ENCODE measurements around the gene PSMG2.

DNA sequence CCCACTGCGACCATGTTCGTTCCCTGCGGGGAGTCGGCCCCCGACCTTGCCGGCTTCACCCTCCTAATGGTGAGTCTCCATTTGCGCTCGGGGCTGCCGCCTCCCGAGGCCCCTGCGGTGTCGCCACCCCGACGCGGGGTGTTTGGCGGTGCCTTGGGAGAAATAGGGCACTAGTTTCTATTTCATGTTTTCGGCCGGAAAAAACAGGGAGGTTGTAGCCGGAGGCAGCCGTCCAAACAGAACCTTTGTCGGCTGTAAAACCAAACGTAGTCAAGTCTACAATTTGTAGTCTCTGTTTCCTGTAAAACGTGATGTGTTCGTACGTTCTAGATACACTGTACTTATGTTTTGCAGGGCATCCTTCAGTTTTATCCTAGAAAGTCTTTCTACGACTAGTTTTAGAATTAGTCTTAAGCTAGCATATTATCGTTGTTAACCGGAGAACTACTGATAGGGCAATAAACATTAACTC is 290 bp downstream of the PSMG2 start:
- TF ChIP-seq EZH2 (IDR thresholded peaks at IDR 0.05; ENCODE audit: borderline replicate concordance, low read length), result no peak
- TF ChIP-seq, protein P1, sequence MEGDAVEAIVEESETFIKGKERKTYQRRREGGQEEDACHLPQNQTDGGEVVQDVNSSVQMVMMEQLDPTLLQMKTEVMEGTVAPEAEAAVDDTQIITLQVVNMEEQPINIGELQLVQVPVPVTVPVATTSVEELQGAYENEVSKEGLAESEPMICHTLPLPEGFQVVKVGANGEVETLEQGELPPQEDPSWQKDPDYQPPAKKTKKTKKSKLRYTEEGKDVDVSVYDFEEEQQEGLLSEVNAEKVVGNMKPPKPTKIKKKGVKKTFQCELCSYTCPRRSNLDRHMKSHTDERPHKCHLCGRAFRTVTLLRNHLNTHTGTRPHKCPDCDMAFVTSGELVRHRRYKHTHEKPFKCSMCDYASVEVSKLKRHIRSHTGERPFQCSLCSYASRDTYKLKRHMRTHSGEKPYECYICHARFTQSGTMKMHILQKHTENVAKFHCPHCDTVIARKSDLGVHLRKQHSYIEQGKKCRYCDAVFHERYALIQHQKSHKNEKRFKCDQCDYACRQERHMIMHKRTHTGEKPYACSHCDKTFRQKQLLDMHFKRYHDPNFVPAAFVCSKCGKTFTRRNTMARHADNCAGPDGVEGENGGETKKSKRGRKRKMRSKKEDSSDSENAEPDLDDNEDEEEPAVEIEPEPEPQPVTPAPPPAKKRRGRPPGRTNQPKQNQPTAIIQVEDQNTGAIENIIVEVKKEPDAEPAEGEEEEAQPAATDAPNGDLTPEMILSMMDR (IDR thresholded peaks at IDR 0.05; ENCODE audit: low read length), result 0 out of 2 replicates have a peak, but pooled peaks have one; percentile 5

All from OCI-LY1 (cell line).